Middle frontal gyrus (tissue), 1 donor: Measurements from ENCODE around the gene TMEM151A.

Experiments
- DNase-seq: peaks from one replicate; pipeline ENCODE4 v3.0.0-alpha.2; 2015; ENCODE audit warnings: low spot score; ENCODE audit errors: extremely low spot score

TMEM151A gene

DNA sequence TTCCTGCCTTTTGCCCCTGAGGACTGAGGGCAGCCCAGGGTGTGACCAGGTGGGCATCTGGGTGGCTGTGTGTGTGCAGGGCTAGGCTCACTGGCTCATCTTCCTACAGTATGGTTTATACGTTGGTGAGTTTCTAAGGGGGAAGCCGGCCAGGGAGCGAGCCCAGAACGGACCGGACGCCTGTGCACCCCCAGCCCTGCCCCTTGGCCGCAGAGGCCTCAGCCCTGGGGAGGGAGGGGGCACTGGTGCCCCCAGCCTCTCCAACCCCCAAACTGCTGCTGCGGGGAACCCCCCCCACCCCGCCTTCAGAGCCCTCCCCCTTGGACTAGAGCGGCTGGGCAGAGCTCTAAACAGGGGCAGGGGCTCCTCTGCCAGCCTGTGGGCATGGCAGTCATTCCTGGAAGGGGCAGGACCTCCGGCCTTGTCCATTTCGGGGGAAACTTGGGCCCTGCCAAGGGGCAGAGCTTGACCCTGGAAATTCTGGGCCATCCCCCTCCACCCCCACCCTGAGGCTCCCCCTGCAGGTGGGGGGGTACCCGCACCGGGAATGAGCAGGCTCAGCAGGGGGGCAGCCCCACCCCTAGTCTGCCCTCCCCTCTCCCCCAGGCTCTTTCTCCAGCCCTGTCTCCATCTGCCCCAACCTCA, 8.1 kb upstream of the TMEM151A start:
- DNase-seq, result no peak

DNA sequence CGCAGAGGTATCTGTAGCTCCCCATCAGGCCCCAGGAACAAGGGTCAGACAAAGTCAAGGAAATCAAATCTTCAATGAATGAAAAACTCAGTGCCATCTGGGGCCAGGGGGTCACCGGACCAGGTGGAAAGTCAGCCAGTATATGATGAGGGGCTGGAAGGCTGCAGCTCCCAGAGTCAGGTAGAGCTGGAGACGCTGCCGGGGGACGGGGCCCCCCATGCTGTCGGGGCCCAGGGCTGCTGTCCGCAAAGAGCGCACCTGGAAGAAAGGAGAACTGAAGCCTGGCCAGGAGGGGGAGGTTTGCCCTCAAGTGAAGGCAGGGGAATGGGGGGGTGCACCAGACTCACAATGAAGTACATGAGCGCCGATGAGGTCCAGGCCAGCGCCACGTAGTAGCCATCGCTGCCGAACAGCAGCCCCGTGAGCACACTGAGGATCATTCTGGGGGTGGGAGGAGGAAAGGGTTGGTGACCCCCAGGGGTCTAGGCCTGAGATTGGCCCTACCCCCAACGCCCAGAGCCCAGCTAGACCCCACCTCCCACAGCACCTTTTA, 7.1 kb upstream of the TMEM151A start:
- DNase-seq, result no peak

DNA sequence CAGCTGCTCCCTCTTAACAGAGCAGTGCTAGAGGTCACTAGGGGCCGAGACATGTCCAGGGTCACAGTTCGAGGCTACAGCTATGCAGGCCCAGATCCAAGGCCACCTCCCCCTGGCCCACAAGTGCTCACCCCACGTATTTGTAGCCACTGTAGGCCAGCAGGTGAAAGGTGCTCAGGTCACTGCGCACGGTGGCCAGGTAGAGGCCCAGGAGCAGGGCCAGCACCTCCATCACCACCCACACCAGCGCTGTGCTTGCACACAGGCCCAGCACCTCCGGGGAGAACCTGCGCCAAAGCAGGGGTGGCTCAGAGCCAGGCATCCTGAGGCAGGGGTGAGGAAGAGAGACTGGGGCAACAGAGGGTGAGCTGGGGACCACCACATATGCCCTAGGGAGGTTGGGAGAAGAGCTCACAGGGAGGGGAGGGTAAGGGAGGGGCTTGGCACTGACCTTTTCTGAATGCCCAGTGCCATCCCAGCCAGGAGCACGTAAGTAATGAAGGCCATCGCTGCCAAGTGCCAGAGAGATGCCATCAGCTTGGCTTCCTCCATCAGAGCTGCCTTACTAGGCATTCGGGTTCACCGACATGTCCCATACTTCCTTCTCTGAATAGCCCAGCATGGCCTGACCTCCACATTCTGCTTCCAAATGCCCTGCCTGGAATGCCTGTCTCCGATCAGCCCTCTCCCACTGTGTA, 6.3 kb upstream of the TMEM151A start:
- no peak for DNase-seq

DNA sequence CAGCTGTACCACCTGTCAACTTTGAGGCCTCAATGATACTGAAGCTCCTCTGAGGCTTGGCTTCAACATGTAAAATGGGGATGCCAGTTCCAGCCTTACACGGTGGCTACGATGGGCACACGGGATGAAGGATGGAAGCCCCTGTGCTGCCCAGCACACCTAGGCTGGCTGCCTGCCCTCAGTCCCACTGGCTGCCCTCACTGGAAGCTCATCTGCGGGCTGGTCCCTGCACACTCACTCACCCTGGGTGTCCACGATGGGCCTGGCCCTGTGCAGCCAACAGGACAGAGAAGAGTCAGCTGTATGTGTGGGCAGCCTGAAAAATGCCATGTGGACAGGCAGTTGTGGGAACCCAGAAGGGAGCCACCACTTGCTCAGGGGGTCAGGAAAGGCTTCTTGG, 5.0 kb upstream of the TMEM151A start:
- DNase-seq, result no peak

DNA sequence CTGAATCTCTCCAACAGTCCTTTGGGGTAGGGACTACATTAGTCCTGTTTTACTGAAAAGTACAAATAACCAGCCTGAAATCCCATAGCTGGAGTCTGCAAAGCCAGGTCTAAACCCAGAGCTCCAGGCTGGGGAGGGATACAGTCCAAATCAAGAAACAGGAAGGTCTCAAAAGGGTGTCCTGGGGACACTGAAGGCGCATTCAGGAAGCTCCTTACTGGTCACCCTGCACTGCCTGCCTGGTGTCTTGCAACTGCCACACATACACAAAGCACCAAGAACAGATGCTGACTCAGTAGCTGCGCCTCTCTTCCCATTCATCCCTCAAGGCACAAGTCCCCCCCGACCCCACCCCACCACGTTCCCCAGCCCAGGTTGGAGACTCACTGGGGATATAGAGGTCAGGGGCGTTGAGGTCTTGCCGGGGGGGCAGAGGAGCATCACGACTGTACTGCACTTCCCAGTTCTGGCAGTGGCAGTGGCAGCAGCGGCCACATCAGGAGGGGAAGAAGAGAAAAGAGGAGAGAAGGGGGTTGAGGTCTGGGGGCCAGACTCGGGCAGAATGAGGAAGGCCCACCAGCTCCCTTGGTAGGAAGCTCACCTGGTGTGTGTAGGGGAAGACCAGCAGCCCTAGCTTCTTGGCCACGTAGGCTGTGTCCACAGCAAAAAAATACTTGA, 4.3 kb upstream of the TMEM151A start:
- no peak for DNase-seq

DNA sequence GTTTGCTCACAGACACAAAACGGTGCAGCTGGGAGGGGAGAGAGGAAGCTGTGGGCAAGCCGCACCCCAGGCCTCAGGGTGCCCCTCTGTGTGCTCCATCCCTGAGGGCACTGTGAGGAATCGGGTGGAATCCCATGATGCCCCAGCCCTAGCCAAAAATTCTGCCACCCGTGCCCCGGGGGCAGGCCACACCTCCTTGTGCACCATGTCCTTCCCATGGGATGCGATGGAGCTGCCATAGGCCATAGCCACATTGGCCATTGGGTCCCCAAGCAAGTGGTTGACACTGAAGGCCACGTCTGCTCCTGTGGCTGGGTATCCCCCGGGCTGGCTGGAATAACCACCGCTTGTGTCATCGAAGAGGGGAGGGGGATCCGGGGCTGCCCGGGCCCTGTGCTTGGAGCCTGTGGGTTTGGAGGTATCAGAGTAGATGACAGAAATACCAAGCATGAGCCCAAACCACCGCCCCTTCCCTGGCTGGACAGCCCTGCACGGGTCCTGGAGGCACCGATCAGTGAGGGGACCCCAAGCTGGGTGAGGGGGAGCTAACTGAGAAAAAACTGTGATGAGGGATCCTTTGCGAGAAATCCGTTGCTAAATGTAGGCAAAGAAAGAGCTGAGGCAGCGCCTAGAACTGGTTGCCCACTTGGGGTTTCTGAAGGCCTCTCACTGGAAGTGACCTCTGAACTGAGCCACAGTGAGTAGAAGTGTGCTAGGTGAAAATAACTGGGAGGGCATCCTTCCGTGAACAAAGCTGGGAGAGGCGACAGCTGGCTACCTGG, 3.6 kb upstream of the TMEM151A start:
- DNase-seq, result no peak

DNA sequence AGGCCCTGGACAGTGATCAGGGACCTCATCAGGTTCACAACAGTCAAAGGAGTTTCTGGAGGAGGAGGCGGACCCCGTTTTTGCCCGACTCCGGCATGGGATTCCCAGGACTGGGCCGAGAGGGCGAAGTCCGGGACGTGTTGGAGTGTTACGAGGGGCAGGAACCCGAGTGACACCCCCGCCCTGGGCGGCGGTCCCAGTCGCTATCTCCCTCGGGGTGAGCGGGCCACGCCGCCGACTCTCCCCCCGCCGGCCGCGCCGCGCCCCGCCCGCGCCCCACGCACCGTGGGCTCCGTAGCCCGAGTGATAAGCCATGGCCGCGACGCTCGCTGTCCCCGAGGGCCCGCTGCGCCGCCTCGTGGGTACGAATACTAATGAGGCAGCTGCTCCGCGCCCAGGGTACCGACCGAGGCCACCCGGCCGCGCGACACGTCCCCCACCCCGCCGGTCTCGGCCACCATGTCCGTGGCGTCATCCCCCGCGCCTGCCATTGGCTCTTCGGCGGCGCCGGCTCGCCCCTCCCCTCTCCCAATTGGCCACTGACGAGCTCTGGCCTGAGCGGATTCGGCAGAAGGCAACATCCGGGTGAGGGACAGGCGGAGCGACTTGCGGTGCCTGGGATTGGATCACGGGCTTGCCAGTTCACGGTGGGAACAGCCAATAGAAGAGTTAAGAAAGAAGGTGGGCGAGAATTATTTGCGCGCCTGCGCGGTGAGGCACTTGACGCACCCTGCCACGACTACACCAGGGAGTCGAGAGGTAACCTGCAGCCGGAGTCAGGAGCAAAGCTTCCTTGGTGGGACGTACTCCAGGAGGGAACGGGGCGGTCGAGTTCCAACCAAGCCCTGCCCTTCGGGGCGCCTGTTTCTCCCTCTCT, 2.8 kb upstream of the TMEM151A start, which contains the start of gene YIF1A:
TSS of gene YIF1A (minus strand) at position 473 of the 877 bp plus-strand sequence. CDS start at position 315, 158 bp downstream.
- peak; percentile 95 for DNase-seq

DNA sequence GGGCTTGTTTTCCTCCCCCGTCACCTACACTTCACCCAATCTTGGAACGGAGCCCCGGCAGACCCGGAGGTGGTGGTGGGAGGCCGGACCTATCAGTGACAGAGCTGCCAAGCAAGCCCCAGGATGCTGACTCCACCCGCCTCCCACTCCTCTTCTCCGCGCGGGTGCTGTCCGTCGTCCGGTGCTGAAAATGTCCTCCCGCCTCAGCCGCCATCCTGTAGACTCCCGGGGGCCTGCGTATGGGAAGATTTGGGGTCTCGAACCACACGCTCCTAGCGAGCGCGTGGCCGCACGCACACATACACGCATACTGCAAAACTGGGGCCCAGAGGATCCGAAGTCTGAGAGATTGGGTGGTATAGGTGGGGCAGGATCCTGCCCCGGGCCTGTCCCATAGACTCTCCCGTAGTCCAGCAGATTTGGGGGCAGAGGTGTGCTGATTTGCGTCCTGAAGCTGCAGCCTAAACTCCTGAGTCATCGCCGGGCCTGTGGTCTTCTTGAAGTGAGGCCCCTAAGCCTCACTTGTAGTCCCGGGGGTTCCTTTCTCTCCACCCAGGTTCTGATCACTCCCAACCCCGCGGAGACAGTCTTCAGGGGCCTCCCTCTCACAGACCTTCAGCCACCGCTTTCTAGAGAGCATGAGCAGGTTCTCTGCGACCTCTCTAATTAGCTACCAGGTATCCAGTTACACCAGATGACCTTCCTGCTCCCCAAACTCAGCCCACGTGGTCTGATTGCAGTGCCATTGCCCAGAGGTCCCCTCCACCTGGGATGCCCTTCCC, 2.0 kb upstream of the TMEM151A start:
- peak; percentile 24 for DNase-seq

DNA sequence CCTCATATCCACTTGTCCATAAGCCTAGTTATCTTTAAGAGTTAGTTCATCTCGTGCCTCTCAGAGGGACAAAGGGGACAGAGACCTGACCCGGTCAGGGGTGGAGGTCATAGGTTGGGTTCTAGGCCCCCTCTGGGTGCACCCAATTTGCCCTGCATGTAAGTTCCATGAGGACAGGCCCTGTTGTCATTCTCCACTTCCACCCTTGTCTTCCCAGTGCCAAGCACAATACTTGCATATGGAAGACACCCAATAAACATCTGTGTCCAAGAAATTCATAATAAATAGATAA, 1.4 kb upstream of the TMEM151A start:
- DNase-seq, result no peak

DNA sequence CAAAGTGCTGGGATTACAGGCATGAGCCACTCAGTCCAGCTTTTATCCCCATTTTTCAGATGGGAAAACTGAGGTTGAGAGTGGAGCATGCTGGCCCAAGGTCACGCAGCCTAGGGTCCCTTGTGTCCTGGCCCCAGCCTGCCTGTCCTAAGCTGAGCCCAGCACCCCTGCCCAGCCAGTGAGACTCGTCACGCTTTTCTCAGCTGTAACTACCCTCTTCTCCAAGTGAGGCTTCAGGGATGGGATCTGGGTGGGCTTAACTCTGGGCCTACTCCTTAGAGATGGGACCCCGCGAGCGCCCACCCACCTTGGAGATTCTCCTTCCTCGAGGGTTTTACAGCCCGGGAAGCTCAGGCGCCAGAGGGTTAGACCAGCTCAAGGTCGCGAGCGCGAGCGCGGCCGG, 390 bp upstream of the TMEM151A start:
- DNase-seq, result no peak

DNA sequence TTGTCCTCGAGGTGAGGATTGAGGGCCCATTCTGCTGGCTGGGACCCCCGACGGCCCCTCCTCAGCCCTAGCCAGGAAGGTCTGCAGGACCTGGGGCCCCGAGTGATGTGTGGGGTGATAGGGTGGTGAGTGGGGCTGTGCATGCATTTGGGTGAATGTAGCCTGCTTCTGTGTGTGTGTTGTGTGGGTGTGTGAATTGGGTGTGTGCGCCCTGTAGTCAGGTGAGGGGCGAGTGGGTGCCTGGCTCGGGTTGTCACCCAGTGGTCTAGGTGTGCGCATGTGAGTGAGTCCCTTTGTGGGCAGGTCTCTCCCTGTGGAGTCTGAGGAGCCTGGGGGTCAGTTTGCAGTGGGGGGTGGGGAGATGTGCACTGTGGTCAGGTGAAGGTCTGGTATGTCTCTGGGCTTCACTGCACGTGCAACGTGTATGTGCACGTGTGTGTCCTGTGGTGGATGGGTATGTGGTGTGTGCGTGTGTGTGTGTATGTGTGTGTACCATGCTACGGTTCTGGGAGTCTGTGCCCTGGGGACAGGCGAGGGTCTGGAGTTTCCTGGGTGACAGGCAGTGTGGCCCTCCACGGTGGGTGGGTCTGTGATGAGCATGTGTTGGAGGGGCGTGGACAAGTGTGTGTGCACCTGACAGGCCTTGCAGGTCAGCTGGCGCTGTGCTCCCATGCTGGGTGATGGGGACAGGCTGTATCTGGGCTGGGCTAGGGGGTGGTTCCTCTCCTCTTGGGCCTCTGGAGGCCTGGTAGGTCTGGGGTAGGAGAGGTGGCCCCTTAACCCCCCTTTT, 1.0 kb downstream of the TMEM151A start:
- DNase-seq, result no peak

DNA sequence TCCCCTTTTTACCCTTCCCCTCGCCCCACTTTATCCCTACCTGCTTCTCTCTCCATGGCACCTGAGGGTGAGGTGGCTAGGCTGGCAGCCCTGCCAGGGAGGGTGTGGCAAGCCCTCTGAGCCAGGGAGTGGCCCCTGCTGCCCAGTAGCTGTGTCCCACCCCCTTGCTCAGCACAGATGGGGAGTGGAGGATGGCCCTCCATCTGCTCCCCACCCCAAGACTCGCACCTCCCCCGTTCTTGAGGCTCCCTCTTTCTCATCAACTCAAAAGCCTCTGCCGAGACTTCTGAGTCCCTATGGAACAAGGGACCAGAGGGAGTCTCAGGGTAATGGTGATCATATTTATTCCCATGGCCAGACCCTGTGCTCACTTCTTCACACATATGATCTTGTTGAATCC, 1.7 kb downstream of the TMEM151A start:
- DNase-seq, result no peak

DNA sequence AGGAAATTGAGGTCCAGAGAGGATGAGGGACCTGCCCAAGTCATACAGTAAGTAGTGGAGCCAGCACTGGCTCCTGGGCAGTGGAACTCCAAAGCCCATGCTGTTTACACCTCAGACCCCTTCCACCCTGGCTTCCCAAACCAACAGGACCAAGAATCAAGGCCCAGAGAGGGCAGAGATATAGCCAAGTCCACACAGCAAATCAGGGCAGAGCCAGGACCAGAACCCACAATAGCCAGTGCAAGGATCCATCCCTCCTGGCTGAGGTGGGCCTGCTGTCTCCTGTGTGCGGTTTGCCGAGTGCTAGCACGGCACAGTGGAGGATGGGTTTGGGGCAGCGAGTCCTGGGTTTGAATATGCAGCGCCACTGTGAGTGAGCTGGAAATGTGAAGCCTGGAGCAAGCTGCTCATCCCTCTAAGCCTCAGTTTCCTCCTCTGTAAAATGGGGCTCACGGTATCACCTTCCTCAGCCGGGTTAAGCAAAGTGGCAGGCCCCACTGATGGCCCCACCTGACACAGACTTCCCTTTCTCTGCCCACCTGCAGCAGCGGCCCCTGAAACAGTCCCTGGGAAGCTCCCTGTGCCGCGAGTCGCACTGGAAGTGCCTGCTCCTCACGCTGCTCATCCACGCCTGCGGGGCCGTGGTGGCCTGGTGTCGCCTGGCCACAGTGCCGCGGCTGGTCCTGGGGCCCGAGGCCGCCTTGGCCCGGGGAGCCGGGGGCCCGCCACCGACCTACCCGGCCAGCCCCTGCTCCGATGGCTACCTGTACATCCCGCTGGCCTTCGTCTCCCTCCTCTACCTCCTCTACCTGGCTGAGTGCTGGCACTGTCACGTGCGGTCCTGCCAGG, 2.3 kb downstream of the TMEM151A start:
- DNase-seq, result no peak

DNA sequence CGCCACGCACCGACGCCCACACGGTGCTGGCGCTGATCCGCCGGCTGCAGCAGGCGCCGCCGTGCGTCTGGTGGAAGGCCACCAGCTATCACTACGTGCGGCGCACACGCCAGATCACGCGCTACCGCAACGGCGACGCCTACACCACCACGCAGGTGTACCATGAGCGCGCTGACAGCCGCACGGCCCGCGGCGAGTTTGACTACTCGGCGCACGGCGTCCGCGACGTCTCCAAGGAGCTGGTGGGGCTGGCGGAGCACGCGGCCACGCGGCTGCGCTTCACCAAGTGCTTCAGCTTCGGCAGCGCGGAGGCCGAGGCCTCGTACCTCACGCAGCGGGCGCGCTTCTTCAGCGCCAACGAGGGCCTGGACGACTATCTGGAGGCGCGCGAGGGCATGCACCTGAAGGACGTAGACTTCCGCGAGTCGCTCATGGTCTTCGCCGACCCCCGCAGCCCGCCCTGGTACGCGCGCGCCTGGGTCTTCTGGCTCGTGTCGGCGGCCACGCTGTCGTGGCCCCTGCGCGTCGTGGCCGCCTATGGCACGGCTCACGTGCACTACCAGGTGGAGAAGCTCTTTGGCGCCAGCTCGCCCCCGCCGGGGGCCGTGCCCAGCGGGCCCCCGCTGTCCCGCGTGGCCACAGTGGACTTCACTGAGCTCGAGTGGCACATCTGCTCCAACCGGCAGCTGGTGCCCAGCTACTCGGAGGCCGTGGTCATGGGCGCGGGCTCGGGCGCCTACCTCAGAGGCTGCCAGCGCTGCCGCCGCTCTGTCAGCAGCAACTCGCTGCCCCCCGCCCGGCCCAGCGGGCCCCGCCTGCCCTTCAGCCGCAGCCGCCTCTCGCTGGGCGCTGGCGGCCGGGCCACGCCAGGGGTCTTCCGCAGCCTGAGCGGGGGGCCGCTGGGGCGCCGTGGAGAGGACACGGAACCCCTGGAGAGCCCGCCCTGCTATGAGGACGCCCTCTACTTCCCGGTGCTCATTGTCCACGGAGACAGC, 3.2 kb downstream of the TMEM151A start:
- no peak for DNase-seq

DNA sequence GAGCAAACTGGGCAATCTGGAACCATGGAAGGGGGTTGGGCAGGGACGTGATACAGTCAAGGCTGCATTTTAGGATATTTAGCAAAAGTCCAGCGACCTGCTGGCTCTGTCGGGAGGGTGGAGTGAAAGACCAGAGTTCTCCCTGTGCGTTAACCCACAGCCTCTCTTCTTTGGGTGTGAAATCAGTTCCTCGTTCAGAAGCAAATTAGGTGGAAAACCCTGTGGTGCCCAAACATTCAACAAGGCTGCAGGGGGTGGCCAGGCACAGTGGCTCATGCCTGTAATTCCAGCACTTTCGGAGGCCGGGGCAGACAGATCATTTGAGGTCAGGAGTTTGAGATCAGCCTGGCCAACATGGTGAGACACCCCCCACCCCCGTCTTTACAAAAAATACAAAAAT, 5.9 kb downstream of the TMEM151A start:
- no peak for DNase-seq

DNA sequence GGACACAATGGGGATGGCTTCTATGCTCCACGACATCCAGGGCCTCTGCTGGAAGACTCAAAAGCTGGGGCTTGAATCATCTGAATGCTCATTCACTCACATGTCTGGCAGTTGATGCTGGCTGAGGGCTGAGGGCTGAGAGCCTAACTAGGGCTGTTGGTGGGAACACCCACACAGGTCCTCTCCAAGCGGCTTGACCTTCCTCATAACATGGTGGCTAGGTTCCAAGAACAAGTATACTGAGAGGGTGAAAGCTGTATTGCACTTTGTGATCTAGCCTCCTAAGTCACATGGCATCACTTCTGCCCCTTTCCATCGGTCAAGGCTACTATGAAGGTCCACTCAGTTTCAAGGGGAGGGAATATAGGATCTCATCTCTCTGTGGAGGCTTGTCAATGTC, 7.5 kb downstream of the TMEM151A start:
- DNase-seq, result no peak

DNA sequence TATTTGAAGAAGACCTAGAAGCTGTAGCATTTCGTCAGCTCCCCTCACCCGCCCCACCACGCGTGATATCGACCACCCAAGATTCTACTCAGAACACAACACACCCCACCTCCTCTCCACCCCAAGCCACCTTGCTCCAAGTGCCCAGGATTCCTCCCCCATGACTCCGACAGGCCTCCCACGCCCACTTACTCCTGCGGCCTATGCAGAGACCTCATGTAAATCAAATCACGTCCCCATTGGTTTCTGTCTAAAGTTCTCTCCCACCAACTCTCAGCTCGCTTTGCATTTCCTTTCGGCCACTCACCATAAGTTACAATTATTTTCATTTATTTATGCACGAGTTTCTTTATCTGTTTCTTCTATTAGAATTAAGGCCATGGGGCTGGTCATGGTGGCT, 11.0 kb downstream of the TMEM151A start:
- no peak for DNase-seq
